Bronchial epithelial cell (primary cell): ENCODE data around the gene TSPAN16. TPM values are rescaled to one million over a fixed set of nuclear protein-coding genes. Genes with fewer than 3 reads are reported as not detected.

Experiments
- DNase-seq: peaks from one replicate; pipeline ENCODE4 v3.0.0-alpha.2; 2010; ENCODE audit warnings: low read depth
- FAIRE-seq: peaks from 2 replicates; lab custom pipeline; 2011; peaks lifted over from hg19 to GRCh38; lab: Jason Lieb, UNC
- H3K27me3 ChIP-seq: 2 replicates; pipeline ENCODE4 v1.5.1; 2011; ENCODE audit warnings: low read length; ENCODE audit not compliant: control insufficient read depth, insufficient read depth
- H3K36me3 ChIP-seq: 2 replicates; pipeline ENCODE4 v1.5.1; 2011; ENCODE audit warnings: low read length; ENCODE audit not compliant: control insufficient read depth, insufficient read depth
- H3K4me3 ChIP-seq: 2 replicates; pipeline ENCODE4 v1.5.1; 2011; ENCODE audit warnings: mild to moderate bottlenecking, low read depth, low read length, control low read depth
- CTCF ChIP-seq: IDR thresholded peaks from 2 replicates; pipeline ENCODE4 v1.5.1; 2011; ENCODE audit warnings: mild to moderate bottlenecking, moderate library complexity, low read length, control low read depth, inconsistent platforms; ENCODE audit not compliant: insufficient read depth, severe bottlenecking
- total RNA-seq: library from RNA; depleted of rRNA; stranded (reverse); fragments of >200 nt; gene quantifications from 2 replicates; pipeline ENCODE4 v1.2.1, GENCODE V29; 2014

Gene TSPAN16
- total RNA-seq, 1 donor from 2014 or later: not detected

- peak; percentile 87 for DNase-seq
- H3K36me3 ChIP-seq: no peaks in the 10 kb centered on the region
- H3K4me3 ChIP-seq: no peak overlapping the region
- no peaks in the 10 kb centered on the region for H3K27me3 ChIP-seq
- no peak for FAIRE-seq
- no peak for TF ChIP-seq CTCF
Measured at GRCh38 chr19:11264452-11265176, 31.3 kb upstream of the TSPAN16 start.

- TF ChIP-seq CTCF: no peak
- no peaks in the 10 kb centered on the region for H3K27me3 ChIP-seq
- no peaks in the 10 kb centered on the region for H3K36me3 ChIP-seq
- FAIRE-seq (no peak), DNase-seq (no peak)
- H3K4me3 ChIP-seq: no peak overlapping the region
Measured at GRCh38 chr19:11265177-11265784, 30.7 kb upstream of the TSPAN16 start.

GRCh38 chr19:11265785-11266236 is 30.1 kb upstream of the TSPAN16 start:
- H3K27me3 ChIP-seq: no peaks in the 10 kb centered on the region
- H3K36me3 ChIP-seq: no peaks in the 10 kb centered on the region
- TF ChIP-seq CTCF: no peak
- peak; percentile 55 for FAIRE-seq
- DNase-seq: peak; percentile 92
- no peak overlapping the region for H3K4me3 ChIP-seq

- no peaks in the 10 kb centered on the region for H3K27me3 ChIP-seq
- no peaks in the 10 kb centered on the region for H3K36me3 ChIP-seq
- FAIRE-seq (no peak), DNase-seq (no peak)
- TF ChIP-seq CTCF: no peak
- H3K4me3 ChIP-seq: no peak overlapping the region
Measured at GRCh38 chr19:11267316-11268085, 28.5 kb upstream of the TSPAN16 start.

- H3K4me3 ChIP-seq: no peak overlapping the region
- no peak for FAIRE-seq
- H3K27me3 ChIP-seq: no peaks in the 10 kb centered on the region
- TF ChIP-seq CTCF: no peak
- H3K36me3 ChIP-seq: no peaks in the 10 kb centered on the region
- DNase-seq: peak; percentile 80
Measured at GRCh38 chr19:11268783-11269267, 27.1 kb upstream of the TSPAN16 start.
